Nephron (organoid): ENCODE measurements around the gene SLC24A4.

Experiments used
- H3K27ac Mint-ChIP-seq, 3 experiments: 2 replicates each; pipeline ENCODE4 v1.8.0; 2020; ENCODE audit warnings: mixed read lengths in 3 of 3, mild to moderate bottlenecking in 2 of 3, moderate library complexity in 1 of 3
- H3K27me3 Mint-ChIP-seq: 2 replicates; pipeline ENCODE4 v1.8.0; 2021; ENCODE audit warnings: low read depth, mild to moderate bottlenecking, moderate library complexity, mixed read lengths
- H3K36me3 Mint-ChIP-seq: 2 replicates; pipeline ENCODE4 v1.8.0; 2020; ENCODE audit warnings: low read depth, mixed read lengths
- H3K4me1 Mint-ChIP-seq: 2 replicates; pipeline ENCODE4 v1.8.0; 2020; ENCODE audit warnings: mixed read lengths
- H3K4me3 Mint-ChIP-seq, 3 experiments: 2 replicates each; pipeline ENCODE4 v1.8.0; 2020; ENCODE audit warnings: mild to moderate bottlenecking in 3 of 3, mixed read lengths in 3 of 3, moderate library complexity in 2 of 3
- H3K9me3 Mint-ChIP-seq: 2 replicates; pipeline ENCODE4 v1.8.0; 2020; ENCODE audit warnings: mixed read lengths
- TF ChIP-seq, protein P1 (sequence below), 3 experiments: fragments of 200-600 bp; sonication (generic); IDR thresholded peaks; one replicate each; pipeline ENCODE4 v1.5.0; 2021; ENCODE audit warnings: antibody characterized with exemption in 3 of 3; ENCODE audit not compliant: unreplicated experiment in 3 of 3

Gene SLC24A4

DNA sequence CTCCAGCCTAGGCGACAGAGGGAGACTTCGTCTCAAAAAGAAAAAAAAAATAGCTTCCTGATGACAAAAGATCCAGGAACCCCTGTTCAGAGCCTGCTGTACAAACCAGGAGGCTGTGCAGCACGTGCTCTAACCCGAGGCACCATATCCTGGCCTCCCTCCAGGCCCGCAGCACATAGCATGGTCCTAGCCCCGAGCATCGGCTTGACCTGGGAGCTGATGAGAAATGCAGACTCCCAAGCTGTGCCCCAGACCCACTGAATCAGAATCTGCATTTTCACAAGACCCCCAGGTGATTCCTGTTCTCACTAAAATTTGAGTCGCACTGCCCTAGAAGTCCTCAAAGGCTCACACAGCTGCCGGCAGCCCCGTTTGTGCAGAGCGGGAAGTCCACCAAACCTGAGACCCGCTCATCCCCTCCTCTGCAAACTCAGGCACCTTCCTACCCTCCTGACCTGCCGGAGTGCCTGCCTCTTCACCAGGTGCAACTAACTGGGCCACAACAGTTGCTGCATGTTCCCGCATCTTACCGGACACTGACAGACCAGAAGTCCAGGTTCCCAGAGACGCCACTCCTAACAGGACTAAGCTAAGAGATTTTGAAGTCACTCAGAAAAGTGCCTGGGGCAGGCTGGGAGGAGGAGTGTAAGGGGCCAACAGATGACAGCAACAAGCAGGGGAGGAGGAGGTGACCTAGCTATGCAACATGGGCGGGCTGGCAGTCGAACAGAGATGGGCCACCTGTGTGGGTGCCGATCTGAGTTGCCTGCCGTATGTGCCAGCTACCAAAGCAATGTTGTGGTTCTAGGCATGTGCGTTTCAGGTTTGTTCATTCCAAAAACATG lies 166.7 kb downstream of the SLC24A4 start:
- Mint-ChIP-seq H3K27me3 (peaks cover 26% of the 10 kb centered on the region), H3K9me3 (no peaks in the 10 kb centered on the region), H3K36me3 (no peaks in the 10 kb centered on the region), H3K4me1 (peaks cover 13% of the 10 kb centered on the region), H3K27ac (peak overlapping the region in 1 of 3 experiments; percentile 6), H3K4me3 (no peak overlapping the region)
- TF ChIP-seq, protein P1, sequence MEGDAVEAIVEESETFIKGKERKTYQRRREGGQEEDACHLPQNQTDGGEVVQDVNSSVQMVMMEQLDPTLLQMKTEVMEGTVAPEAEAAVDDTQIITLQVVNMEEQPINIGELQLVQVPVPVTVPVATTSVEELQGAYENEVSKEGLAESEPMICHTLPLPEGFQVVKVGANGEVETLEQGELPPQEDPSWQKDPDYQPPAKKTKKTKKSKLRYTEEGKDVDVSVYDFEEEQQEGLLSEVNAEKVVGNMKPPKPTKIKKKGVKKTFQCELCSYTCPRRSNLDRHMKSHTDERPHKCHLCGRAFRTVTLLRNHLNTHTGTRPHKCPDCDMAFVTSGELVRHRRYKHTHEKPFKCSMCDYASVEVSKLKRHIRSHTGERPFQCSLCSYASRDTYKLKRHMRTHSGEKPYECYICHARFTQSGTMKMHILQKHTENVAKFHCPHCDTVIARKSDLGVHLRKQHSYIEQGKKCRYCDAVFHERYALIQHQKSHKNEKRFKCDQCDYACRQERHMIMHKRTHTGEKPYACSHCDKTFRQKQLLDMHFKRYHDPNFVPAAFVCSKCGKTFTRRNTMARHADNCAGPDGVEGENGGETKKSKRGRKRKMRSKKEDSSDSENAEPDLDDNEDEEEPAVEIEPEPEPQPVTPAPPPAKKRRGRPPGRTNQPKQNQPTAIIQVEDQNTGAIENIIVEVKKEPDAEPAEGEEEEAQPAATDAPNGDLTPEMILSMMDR (IDR thresholded peaks at IDR 0.05; ENCODE audit: unreplicated experiment in 3 of 3) = no peak

DNA sequence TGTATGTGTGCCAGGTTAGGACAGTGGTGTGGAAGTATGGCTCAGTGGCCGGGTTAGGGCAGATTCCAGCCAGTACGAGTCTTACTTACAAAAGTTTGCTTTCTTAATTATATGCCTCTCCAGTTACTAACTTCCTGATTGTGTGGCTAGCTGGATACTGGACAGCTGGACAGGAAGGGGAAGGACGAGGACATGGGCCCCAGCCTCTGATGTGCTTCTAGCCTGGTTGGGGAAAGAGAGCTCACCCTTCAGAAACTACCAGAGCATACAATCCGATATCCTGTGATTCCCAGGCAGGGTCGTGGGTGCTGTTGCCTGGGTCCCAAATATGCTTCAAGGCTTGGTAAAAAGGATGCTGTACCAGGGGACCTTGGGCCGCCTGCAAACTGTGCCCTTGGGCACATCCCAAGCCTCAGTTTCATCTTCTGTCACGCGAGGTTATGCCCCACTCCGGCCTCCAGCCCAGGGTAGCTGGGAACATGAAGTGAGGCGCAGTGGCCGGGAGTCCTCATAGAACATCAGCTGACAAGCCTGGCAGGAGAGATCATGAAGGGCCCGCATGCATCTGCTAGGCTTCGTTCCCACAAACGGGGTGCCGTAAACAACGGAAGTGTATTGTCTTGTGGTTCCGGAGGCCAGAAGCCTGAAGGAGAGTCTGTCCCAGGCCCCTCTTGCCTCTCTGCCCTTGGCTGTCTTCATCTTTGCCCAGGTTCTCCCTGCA lies 167.4 kb downstream of the SLC24A4 start:
- Mint-ChIP-seq H3K36me3 (no peaks in the 10 kb centered on the region), H3K27ac (peak overlapping the region in 1 of 3 experiments; percentile 6), H3K4me1 (peaks cover 13% of the 10 kb centered on the region), H3K4me3 (no peak overlapping the region), H3K27me3 (peaks cover 20% of the 10 kb centered on the region), H3K9me3 (no peaks in the 10 kb centered on the region)
- TF ChIP-seq, protein P1 (IDR thresholded peaks at IDR 0.05; ENCODE audit: unreplicated experiment in 3 of 3) = no peak

GRCh38 chr14:92491782-92492181 lies 168.8 kb downstream of the SLC24A4 start:
- TF ChIP-seq, protein P1 (IDR thresholded peaks at IDR 0.05; ENCODE audit: unreplicated experiment in 3 of 3) = no peak
- Mint-ChIP-seq H3K9me3 (no peaks in the 10 kb centered on the region), H3K36me3 (no peaks in the 10 kb centered on the region), H3K27me3 (peaks cover 14% of the 10 kb centered on the region), H3K4me1 (peaks cover 12% of the 10 kb centered on the region), H3K27ac (no peak overlapping the region), H3K4me3 (no peak overlapping the region)

DNA sequence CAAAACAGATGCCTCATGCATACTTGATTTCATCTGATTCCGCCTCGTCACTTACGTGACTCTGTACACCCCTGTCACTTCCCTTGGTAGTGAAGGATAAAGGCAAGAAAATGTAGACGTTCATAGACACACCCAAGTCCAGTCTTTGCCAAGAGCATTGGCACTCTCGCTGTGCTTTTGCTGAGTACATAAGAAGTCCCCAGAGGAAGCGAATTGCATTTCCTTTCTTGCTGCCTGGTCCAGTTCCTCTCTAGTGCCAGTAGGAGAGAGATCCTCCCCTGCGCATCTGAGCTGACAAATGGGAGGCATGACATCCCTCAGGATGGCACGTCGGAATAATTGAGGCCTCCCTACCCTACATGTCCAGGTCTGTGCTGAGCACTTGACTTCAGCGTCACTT lies 169.3 kb downstream of the SLC24A4 start:
- TF ChIP-seq, protein P1 (IDR thresholded peaks at IDR 0.05; ENCODE audit: unreplicated experiment in 3 of 3) = no peak
- no peaks in the 10 kb centered on the region for H3K36me3 Mint-ChIP-seq
- peaks cover 14% of the 10 kb centered on the region for H3K27me3 Mint-ChIP-seq
- H3K4me1 Mint-ChIP-seq = peaks cover 7% of the 10 kb centered on the region
- no peak overlapping the region for H3K27ac Mint-ChIP-seq
- H3K9me3 Mint-ChIP-seq = no peaks in the 10 kb centered on the region
- H3K4me3 Mint-ChIP-seq = no peak overlapping the region

DNA sequence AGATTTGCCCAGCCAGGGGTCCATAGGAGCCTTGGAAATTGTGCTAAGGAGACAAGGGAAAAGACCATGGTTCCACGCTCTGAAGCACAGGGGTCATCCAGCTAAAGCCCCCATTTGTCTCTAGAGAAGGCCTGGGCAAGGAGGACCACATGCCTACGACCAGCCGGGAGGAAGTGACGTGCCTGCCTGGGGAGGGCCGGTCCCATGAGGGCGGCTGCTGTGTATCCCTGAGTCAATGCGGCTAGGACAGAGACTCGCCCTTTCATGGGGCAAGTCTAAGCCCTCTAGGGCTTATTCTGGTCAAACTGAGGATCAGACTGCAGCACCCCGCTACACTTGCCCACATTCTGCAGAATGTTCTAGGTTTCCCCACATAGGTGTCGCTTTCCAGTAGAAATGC lies 170.1 kb downstream of the SLC24A4 start:
- Mint-ChIP-seq H3K36me3 (no peaks in the 10 kb centered on the region), H3K4me1 (peaks cover 6% of the 10 kb centered on the region), H3K9me3 (no peaks in the 10 kb centered on the region), H3K4me3 (no peak overlapping the region), H3K27ac (no peak overlapping the region), H3K27me3 (peaks cover 14% of the 10 kb centered on the region)
- TF ChIP-seq, protein P1 (IDR thresholded peaks at IDR 0.05; ENCODE audit: unreplicated experiment in 3 of 3) = no peak
